ENCODE results near the gene SPPL2C. TPM values are rescaled to one million over a fixed set of nuclear protein-coding genes. Genes with fewer than 3 reads are reported as not detected.

The SPPL2C gene
- polyA plus RNA-seq, 1 donor (not counting 4 experiments of a cell fraction or from before 2014, with no cell fraction given) = not detected

- TF ChIP-seq CTCF (optimal IDR thresholded peaks at IDR 0.05 in 1 of 3, IDR thresholded peaks at IDR 0.05 in 1 of 3, conservative IDR thresholded peaks at IDR 0.05 in 1 of 3; ENCODE audit: extremely low read depth in 1 of 3, insufficient read depth in 2 of 3, low read length in 3 of 3) = no peak
- TF ChIP-seq EZH2 (IDR thresholded peaks at IDR 0.05; ENCODE audit: low read length) = no peak
- no peaks in the 10 kb centered on the region for H3K9me3 ChIP-seq (ENCODE audit: control insufficient read depth, low read depth, low read length)
- H2AFZ ChIP-seq (ENCODE audit: control insufficient read depth, low read length) = no peak overlapping the region
- no peaks in the 10 kb centered on the region for H3K36me3 ChIP-seq (ENCODE audit: control insufficient read depth in 2 of 2, extremely low read depth in 1 of 2, insufficient read depth in 2 of 2, low read length in 2 of 2)
- no peaks in the 10 kb centered on the region for H3K79me2 ChIP-seq (ENCODE audit: control insufficient read depth, insufficient read depth, low read length)
- DNase-seq (ENCODE audit: low read depth, low spot score) (no peak), FAIRE-seq (no peak)
- no peak overlapping the region for H3K27ac ChIP-seq (ENCODE audit: control insufficient read depth, insufficient read depth, low read length)
- dilution Hi-C loops (cut with MboI; ENCODE audit: extremely low pct_ligation_motif_present, low sequenced_read_pairs) = loop anchor here (25.0 kb wide), 1 partner anchor 214 kb away; no protein-coding TSS in a partner anchor
- H3K4me1 ChIP-seq (ENCODE audit: control insufficient read depth, extremely low read depth, insufficient read depth, low read length) = no peaks in the 10 kb centered on the region
- H3K4me2 ChIP-seq (ENCODE audit: control insufficient read depth, extremely low read depth, insufficient read depth, low read depth, low read length) = no peak overlapping the region
- no peak overlapping the region for H3K9ac ChIP-seq (ENCODE audit: control insufficient read depth, extremely low read depth, insufficient read depth, low read length)
- H4K20me1 ChIP-seq (ENCODE audit: control insufficient read depth, extremely low read depth, insufficient read depth, low read length) = no peaks in the 10 kb centered on the region
- H3K4me3 ChIP-seq (ENCODE audit: control insufficient read depth in 2 of 3, extremely low read depth in 1 of 3, insufficient read depth in 2 of 3, low read depth in 1 of 3, low read length in 3 of 3) = no peak overlapping the region
- no peaks in the 10 kb centered on the region for H3K9me1 ChIP-seq (ENCODE audit: control insufficient read depth, extremely low read depth, insufficient read depth, low read length)
- no peaks in the 10 kb centered on the region for H3K27me3 ChIP-seq (ENCODE audit: control insufficient read depth, extremely low read depth, insufficient read depth, low read length)
These were observed 6.3 kb downstream of the SPPL2C start for GRCh38 chr17:45851022-45851421.

GRCh38 chr17:45851464-45851863 is 6.8 kb downstream of the SPPL2C start:
- Histone ChIP-seq H3K9ac (ENCODE audit: control insufficient read depth, extremely low read depth, insufficient read depth, low read length) (no peak overlapping the region), H3K36me3 (ENCODE audit: control insufficient read depth in 2 of 2, extremely low read depth in 1 of 2, insufficient read depth in 2 of 2, low read length in 2 of 2) (no peaks in the 10 kb centered on the region), H3K79me2 (ENCODE audit: control insufficient read depth, insufficient read depth, low read length) (no peaks in the 10 kb centered on the region), H2AFZ (ENCODE audit: control insufficient read depth, low read length) (no peak overlapping the region), H3K4me2 (ENCODE audit: control insufficient read depth, extremely low read depth, insufficient read depth, low read depth, low read length) (no peak overlapping the region), H4K20me1 (ENCODE audit: control insufficient read depth, extremely low read depth, insufficient read depth, low read length) (no peaks in the 10 kb centered on the region), H3K4me1 (ENCODE audit: control insufficient read depth, extremely low read depth, insufficient read depth, low read length) (no peaks in the 10 kb centered on the region), H3K27ac (ENCODE audit: control insufficient read depth, insufficient read depth, low read length) (no peak overlapping the region), H3K4me3 (ENCODE audit: control insufficient read depth in 2 of 3, extremely low read depth in 1 of 3, insufficient read depth in 2 of 3, low read depth in 1 of 3, low read length in 3 of 3) (no peak overlapping the region), H3K9me1 (ENCODE audit: control insufficient read depth, extremely low read depth, insufficient read depth, low read length) (no peaks in the 10 kb centered on the region), H3K9me3 (ENCODE audit: control insufficient read depth, low read depth, low read length) (no peaks in the 10 kb centered on the region), H3K27me3 (ENCODE audit: control insufficient read depth, extremely low read depth, insufficient read depth, low read length) (no peaks in the 10 kb centered on the region)
- DNase-seq (ENCODE audit: low read depth, low spot score) (no peak), FAIRE-seq (no peak)
- no peak for TF ChIP-seq EZH2 (IDR thresholded peaks at IDR 0.05; ENCODE audit: low read length)
- no peak for TF ChIP-seq CTCF (optimal IDR thresholded peaks at IDR 0.05 in 1 of 3, IDR thresholded peaks at IDR 0.05 in 1 of 3, conservative IDR thresholded peaks at IDR 0.05 in 1 of 3; ENCODE audit: extremely low read depth in 1 of 3, insufficient read depth in 2 of 3, low read length in 3 of 3)
- dilution Hi-C loops (cut with MboI; ENCODE audit: extremely low pct_ligation_motif_present, low sequenced_read_pairs) = loop anchor here (25.0 kb wide), 1 partner anchor 214 kb away; no protein-coding TSS in a partner anchor
